Peyer's patch (tissue), 4 donors: ENCODE measurements around the gene APOC3. TPM values are rescaled to one million over a fixed set of nuclear protein-coding genes. Genes with fewer than 3 reads are reported as not detected.

ENCODE experiments used
- DNase-seq, 3 donors: peaks; one replicate each; pipeline ENCODE4 v3.0.0-alpha.2; 2017 to 2019
- H3K27ac ChIP-seq, 4 donors: fragments of 200-600 bp; sonication (generic); one replicate each; pipeline ENCODE4 v1.5.1; 2016 to 2019
- H3K27me3 ChIP-seq, 2 donors: fragments of 200-600 bp; sonication (generic); one replicate each; pipeline ENCODE4 v1.5.1; 2019
- H3K36me3 ChIP-seq, 3 donors: fragments of 200-600 bp; sonication (generic); one replicate each; pipeline ENCODE4 v1.5.1; 2016 to 2019
- H3K4me1 ChIP-seq, 4 donors: fragments of 200-600 bp; sonication (generic); one replicate each; pipeline ENCODE4 v1.5.1; 2016 to 2019
- H3K4me3 ChIP-seq, 4 donors: fragments of 200-600 bp; sonication (generic); 1 replicate in 3 of 4; 2 replicates in 1 of 4; pipeline ENCODE4 v1.5.1; 2016 to 2019; ENCODE audit warnings: mild to moderate bottlenecking in 1 of 4
- H3K9me3 ChIP-seq, 4 donors: fragments of 200-600 bp; sonication (generic); one replicate each; pipeline ENCODE4 v1.5.1; 2016 to 2019; ENCODE audit warnings: mild to moderate bottlenecking in 1 of 4
- CTCF ChIP-seq, 6 experiments: fragments of 450-650 bp in 4 of 6; fragments of 200-600 bp in 2 of 6; sonication (generic) in 1 of 6; IDR thresholded peaks; one replicate each; pipeline ENCODE4 v1.5.1; 2017 to 2019; ENCODE audit warnings: antibody characterized with exemption in 6 of 6, mild to moderate bottlenecking in 3 of 6, moderate library complexity in 1 of 6
- POLR2A ChIP-seq, 2 donors: fragments of 450-650 bp; IDR thresholded peaks; one replicate each; pipeline ENCODE4 v1.5.1; 2017; ENCODE audit warnings: antibody characterized with exemption in 2 of 2, mild to moderate bottlenecking in 2 of 2, moderate library complexity in 2 of 2
- total RNA-seq, 4 donors: library from RNA; depleted of rRNA; stranded (reverse); fragments of >200 nt; gene quantifications; one replicate each; pipeline ENCODE4 v1.1.0, GENCODE V29; 2016

The APOC3 gene
- total RNA-seq, 4 donors from 2014 or later: 276 to 11,857 (median 5,024) TPM

DNA sequence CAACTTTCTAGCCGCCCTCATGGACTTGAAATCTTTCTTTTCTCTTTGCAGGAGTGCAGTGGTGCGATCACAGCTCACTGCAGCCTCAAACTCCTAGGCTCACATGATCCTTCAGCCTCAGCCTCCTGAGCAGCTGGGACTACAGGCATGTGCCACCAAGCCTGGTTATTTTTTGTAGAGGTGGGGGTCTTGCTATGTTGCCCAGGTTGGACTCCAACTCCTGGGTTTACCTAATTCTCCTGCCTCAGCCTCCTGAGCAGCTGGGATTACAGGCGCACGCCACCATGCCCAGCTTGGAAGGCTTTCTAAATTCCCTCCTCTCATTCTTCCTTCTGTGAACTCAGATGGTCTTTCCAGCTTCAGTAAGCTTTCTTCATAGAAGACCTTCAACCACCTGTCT lies 12.4 kb downstream of the APOC3 start:
- H3K9me3 ChIP-seq: no peaks in the 10 kb centered on the region
- H3K27ac ChIP-seq: peak overlapping the region in 1 of 4 donors; percentile 74
- H3K27me3 ChIP-seq: no peaks in the 10 kb centered on the region
- no peaks in the 10 kb centered on the region for H3K4me1 ChIP-seq
- no peak for DNase-seq
- TF ChIP-seq CTCF (IDR thresholded peaks at IDR 0.05) (no peak), POLR2A (IDR thresholded peaks at IDR 0.05) (no peak)
- no peak overlapping the region for H3K4me3 ChIP-seq
- H3K36me3 ChIP-seq: peaks cover 0 to 35% (median 0%) of the 10 kb centered on the region in 3 donors

DNA sequence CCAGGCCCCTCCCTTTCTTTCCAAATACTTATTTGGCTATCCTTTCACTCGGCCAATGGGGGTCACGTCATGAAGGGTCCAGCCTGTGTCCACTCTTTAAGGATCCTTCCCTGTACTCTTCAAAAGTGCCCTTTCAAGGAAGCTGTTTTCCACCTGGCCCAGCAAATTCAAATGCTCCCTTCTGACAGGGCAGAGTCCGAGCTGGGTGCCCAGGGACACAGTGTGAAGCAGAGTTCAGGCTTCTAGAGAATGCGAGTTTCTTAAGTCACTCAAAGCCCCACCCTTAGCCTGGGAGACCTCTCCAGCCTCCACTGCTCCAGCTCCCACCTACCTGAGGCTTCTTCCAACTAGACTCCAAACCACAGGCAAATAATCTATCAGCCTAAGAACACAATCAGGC lies 13.2 kb downstream of the APOC3 start:
- peak overlapping the region in 3 of 4 donors; percentile 51 to 82 (median 74) for H3K27ac ChIP-seq
- TF ChIP-seq POLR2A (IDR thresholded peaks at IDR 0.05): peak in 1 of 2 donors; percentile 12
- no peak for TF ChIP-seq CTCF (IDR thresholded peaks at IDR 0.05)

DNA sequence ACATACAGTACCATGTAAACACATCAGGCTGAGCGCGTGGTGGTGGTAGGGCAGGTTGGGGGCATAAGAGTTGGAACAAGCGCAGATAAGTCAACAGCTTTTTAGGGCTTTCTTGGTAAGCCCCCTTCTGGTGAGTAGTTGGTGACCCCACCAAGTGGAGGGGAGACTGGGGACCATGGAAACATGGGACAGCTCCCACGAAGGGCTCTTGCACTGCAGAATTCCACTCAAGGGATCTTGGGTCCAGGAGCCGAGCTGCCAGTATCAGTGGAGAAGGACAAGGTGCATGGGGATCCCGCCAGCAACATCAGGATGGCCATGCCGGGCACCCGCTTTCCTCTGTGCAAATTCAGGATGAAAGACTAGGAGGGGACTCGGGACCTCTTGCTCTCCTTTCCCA lies 14.0 kb downstream of the APOC3 start:
- H3K4me3 ChIP-seq: no peak overlapping the region

More for the DNA sequence above, 13.2 kb downstream of the APOC3 start:
- no peaks in the 10 kb centered on the region for H3K4me1 ChIP-seq
- no peaks in the 10 kb centered on the region for H3K27me3 ChIP-seq
- H3K36me3 ChIP-seq: peaks cover 0 to 42% (median 0%) of the 10 kb centered on the region in 3 donors
- no peaks in the 10 kb centered on the region for H3K9me3 ChIP-seq
- no peak overlapping the region for H3K4me3 ChIP-seq
- DNase-seq: peak in 2 of 3 donors; percentile 72 to 83

GRCh38 chr11:116844722-116845121 lies 15.0 kb downstream of the APOC3 start:
- Histone ChIP-seq H3K4me3 (no peak overlapping the region), H3K36me3 (peaks cover 0 to 54% (median 0%) of the 10 kb centered on the region in 3 donors), H3K27ac (no peak overlapping the region), H3K9me3 (no peaks in the 10 kb centered on the region), H3K27me3 (no peaks in the 10 kb centered on the region), H3K4me1 (no peaks in the 10 kb centered on the region)
- no peak for DNase-seq
- TF ChIP-seq CTCF (IDR thresholded peaks at IDR 0.05) (no peak), POLR2A (IDR thresholded peaks at IDR 0.05) (no peak)

More for the DNA sequence above, 14.0 kb downstream of the APOC3 start:
- Histone ChIP-seq H3K27ac (peak overlapping the region in 3 of 4 donors; percentile 51 to 82 (median 74)), H3K4me1 (no peaks in the 10 kb centered on the region), H3K27me3 (no peaks in the 10 kb centered on the region), H3K9me3 (no peaks in the 10 kb centered on the region), H3K36me3 (peaks cover 0 to 49% (median 0%) of the 10 kb centered on the region in 3 donors)
- no peak for DNase-seq
- TF ChIP-seq CTCF (IDR thresholded peaks at IDR 0.05): no peak
- no peak for TF ChIP-seq POLR2A (IDR thresholded peaks at IDR 0.05)

DNA sequence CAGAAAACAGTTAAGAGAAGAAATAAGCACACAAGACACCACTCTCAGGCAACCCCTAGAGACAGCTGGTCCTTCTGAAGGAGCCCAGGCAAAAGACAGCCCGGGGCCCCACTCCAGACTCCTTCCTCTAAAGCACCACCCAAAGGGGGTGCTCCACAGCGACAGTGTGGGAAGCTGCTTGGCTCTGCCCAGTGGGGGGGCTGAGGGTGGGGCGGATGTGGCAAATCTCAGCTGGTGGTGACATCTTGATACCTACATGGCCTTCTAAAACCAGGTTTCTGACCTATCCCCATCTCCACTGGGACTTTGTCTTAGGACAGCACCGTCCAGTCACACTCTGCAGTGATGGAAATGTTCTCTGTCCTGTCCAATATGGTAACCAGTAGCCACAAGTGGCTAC lies 17.9 kb downstream of the APOC3 start:
- DNase-seq: no peak
- H3K4me3 ChIP-seq: no peak overlapping the region
- peaks cover 0 to 15% (median 8%) of the 10 kb centered on the region in 4 donors for H3K4me1 ChIP-seq
- no peaks in the 10 kb centered on the region for H3K27me3 ChIP-seq
- H3K27ac ChIP-seq: no peak overlapping the region
- H3K36me3 ChIP-seq: peaks cover 0 to 54% (median 0%) of the 10 kb centered on the region in 3 donors
- TF ChIP-seq POLR2A (IDR thresholded peaks at IDR 0.05): no peak
- TF ChIP-seq CTCF (IDR thresholded peaks at IDR 0.05): no peak
- H3K9me3 ChIP-seq: no peaks in the 10 kb centered on the region

- H3K27me3 ChIP-seq: no peaks in the 10 kb centered on the region
- peaks cover 0 to 29% (median 19%) of the 10 kb centered on the region in 4 donors for H3K4me1 ChIP-seq
- TF ChIP-seq CTCF (IDR thresholded peaks at IDR 0.05) (no peak), POLR2A (IDR thresholded peaks at IDR 0.05) (no peak)
- H3K9me3 ChIP-seq: no peaks in the 10 kb centered on the region
- no peak overlapping the region for H3K4me3 ChIP-seq
- no peak overlapping the region for H3K27ac ChIP-seq
- DNase-seq: no peak
- H3K36me3 ChIP-seq: peaks cover 0 to 48% (median 0%) of the 10 kb centered on the region in 3 donors
Observed at GRCh38 chr11:116849060-116849459, 19.4 kb downstream of the APOC3 start.
